ENCODE data around the gene BUD23. TPM values are rescaled to one million over a fixed set of nuclear protein-coding genes. Genes with fewer than 3 reads are reported as not detected.

Gene BUD23
- total RNA-seq, 1 experiment from 2014 or later, result 124 TPM

- no peaks in the 10 kb centered on the region for H3K36me3 ChIP-seq (ENCODE audit: control insufficient read depth, insufficient read depth, low read length)
- in situ Hi-C loops (cut with HindIII; ENCODE audit: low pct_unique_long_range_greater_than_20kb, low sequenced_read_pairs), result no loop called here
- CTCF ChIA-PET, result interaction anchor here (0.7 kb wide), 1 partner anchor 11 kb away, joined by 4 read pairs; no protein-coding TSS in a partner anchor
- no peak overlapping the region for H3K4me3 ChIP-seq (ENCODE audit: low read depth in 2 of 2, low read length in 2 of 2)
- BruUV-seq (replicated peaks), result no TSS peak
- ATAC-seq (no peak), DNase-seq (ENCODE audit: low read depth, low spot score) (no peak)
- no peak overlapping the region for H3K27ac ChIP-seq (ENCODE audit: low read length)
- TF ChIP-seq, protein P1, sequence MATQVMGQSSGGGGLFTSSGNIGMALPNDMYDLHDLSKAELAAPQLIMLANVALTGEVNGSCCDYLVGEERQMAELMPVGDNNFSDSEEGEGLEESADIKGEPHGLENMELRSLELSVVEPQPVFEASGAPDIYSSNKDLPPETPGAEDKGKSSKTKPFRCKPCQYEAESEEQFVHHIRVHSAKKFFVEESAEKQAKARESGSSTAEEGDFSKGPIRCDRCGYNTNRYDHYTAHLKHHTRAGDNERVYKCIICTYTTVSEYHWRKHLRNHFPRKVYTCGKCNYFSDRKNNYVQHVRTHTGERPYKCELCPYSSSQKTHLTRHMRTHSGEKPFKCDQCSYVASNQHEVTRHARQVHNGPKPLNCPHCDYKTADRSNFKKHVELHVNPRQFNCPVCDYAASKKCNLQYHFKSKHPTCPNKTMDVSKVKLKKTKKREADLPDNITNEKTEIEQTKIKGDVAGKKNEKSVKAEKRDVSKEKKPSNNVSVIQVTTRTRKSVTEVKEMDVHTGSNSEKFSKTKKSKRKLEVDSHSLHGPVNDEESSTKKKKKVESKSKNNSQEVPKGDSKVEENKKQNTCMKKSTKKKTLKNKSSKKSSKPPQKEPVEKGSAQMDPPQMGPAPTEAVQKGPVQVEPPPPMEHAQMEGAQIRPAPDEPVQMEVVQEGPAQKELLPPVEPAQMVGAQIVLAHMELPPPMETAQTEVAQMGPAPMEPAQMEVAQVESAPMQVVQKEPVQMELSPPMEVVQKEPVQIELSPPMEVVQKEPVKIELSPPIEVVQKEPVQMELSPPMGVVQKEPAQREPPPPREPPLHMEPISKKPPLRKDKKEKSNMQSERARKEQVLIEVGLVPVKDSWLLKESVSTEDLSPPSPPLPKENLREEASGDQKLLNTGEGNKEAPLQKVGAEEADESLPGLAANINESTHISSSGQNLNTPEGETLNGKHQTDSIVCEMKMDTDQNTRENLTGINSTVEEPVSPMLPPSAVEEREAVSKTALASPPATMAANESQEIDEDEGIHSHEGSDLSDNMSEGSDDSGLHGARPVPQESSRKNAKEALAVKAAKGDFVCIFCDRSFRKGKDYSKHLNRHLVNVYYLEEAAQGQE (IDR thresholded peaks at IDR 0.05; ENCODE audit: insufficient read depth in 1 of 2, low read depth in 2 of 2, low read length in 1 of 2), result no peak
- TF ChIP-seq TCF7L2 (IDR thresholded peaks at IDR 0.05; ENCODE audit: low read depth, low read length), result no peak
- TF ChIP-seq POLR2AphosphoS5 (IDR thresholded peaks at IDR 0.05; ENCODE audit: low read depth, low read length), result no peak
- TF ChIP-seq CTCF (IDR thresholded peaks at IDR 0.05), result no peak
- no peaks in the 10 kb centered on the region for H3K27me3 ChIP-seq (ENCODE audit: control insufficient read depth, insufficient read depth, low read length)
- intact Hi-C loops (cut with micrococcal nuclease; ENCODE audit: unreplicated experiment), result no loop called here
- H3K9me3 ChIP-seq (ENCODE audit: control insufficient read depth, insufficient read depth, low read depth, low read length), result no peaks in the 10 kb centered on the region
- peaks cover 25% of the 10 kb centered on the region for H3K4me1 ChIP-seq (ENCODE audit: control insufficient read depth, insufficient read depth, low read length)
- POLR2A ChIA-PET, result no interaction called here
Measured at GRCh38 chr7:73723813-73724212, 40.4 kb downstream of the BUD23 start.

GRCh38 chr7:73726083-73726466, 42.7 kb downstream of the BUD23 start:
- TF ChIP-seq POLR2AphosphoS5 (IDR thresholded peaks at IDR 0.05; ENCODE audit: low read depth, low read length), result no peak
- no peak; the same call in none of the 2 replicates for TF ChIP-seq CTCF (IDR thresholded peaks at IDR 0.05)
- TF ChIP-seq TCF7L2 (IDR thresholded peaks at IDR 0.05; ENCODE audit: low read depth, low read length), result no peak
- TF ChIP-seq, protein P1 (IDR thresholded peaks at IDR 0.05; ENCODE audit: insufficient read depth in 1 of 2, low read depth in 2 of 2, low read length in 1 of 2), result no peak
- no peak for TF ChIP-seq SIN3A (IDR thresholded peaks at IDR 0.05; ENCODE audit: borderline replicate concordance, insufficient read depth, low read depth, low read length)
- H3K4me1 ChIP-seq (ENCODE audit: control insufficient read depth, insufficient read depth, low read length), result peaks cover 14% of the 10 kb centered on the region
- no peak overlapping the region for H3K4me3 ChIP-seq (ENCODE audit: low read depth in 2 of 2, low read length in 2 of 2)
- H3K9me3 ChIP-seq (ENCODE audit: control insufficient read depth, insufficient read depth, low read depth, low read length), result no peaks in the 10 kb centered on the region
- CTCF ChIA-PET, result interaction anchor here (0.8 to 1.5 kb wide), 5 partner anchors 9 to 113 kb away, joined by 4 to 11 read pairs (median 8); no protein-coding TSS in a partner anchor
- H3K27ac ChIP-seq (ENCODE audit: low read length), result no peak overlapping the region
- in situ Hi-C loops (cut with HindIII; ENCODE audit: low pct_unique_long_range_greater_than_20kb, low sequenced_read_pairs) (no loop called here), intact Hi-C loops (cut with micrococcal nuclease; ENCODE audit: unreplicated experiment) (loop anchor here (5.0 kb wide), 1 partner anchor 119 kb away; no protein-coding TSS in a partner anchor)
- DNase-seq (ENCODE audit: low read depth, low spot score) (no peak), ATAC-seq (peak; percentile 46)
- H3K27me3 ChIP-seq (ENCODE audit: control insufficient read depth, insufficient read depth, low read length), result no peaks in the 10 kb centered on the region
- H3K36me3 ChIP-seq (ENCODE audit: control insufficient read depth, insufficient read depth, low read length), result no peaks in the 10 kb centered on the region
- BruUV-seq (replicated peaks), result no TSS peak
- POLR2A ChIA-PET, result interaction anchor here (0.5 kb wide), 1 partner anchor 220 kb away, joined by 3 read pairs; no protein-coding TSS in a partner anchor

Measured in Panc1 (cell line).